Dendritic cell treated with granulocyte-macrophage colony-stimulating factor and Interleukin-4, amounts not matched to agents 40 ng/mL and 50 ng/mL, for 4 days (primary cell): ENCODE results near the gene ABCC2.

Experiments used
- H3K27ac Mint-ChIP-seq: one replicate; pipeline ENCODE4 v1.8.0; 2022; ENCODE audit warnings: mild to moderate bottlenecking, mixed read lengths
- H3K27me3 Mint-ChIP-seq: one replicate; pipeline ENCODE4 v1.8.0; 2022; ENCODE audit warnings: mild to moderate bottlenecking, mixed read lengths
- H3K36me3 Mint-ChIP-seq: one replicate; pipeline ENCODE4 v1.8.0; 2022; ENCODE audit warnings: low read depth, mixed read lengths
- H3K4me1 Mint-ChIP-seq: one replicate; pipeline ENCODE4 v1.8.0; 2022; ENCODE audit warnings: low read depth, mixed read lengths
- H3K4me3 Mint-ChIP-seq: one replicate; pipeline ENCODE4 v1.8.0; 2022; ENCODE audit warnings: mild to moderate bottlenecking, moderate library complexity, mixed read lengths
- H3K9me3 Mint-ChIP-seq: one replicate; pipeline ENCODE4 v1.8.0; 2022; ENCODE audit warnings: mixed read lengths
- intact Hi-C: fragments of 100-400 bp; cut with micrococcal nuclease; formaldehyde crosslinking; loops from one replicate; pipeline ENCODE4 v1.15.0; 2022

Gene ABCC2

GRCh38 chr10:99784727-99785441 lies 2.4 kb downstream of the ABCC2 start:
- intact Hi-C loops = no loop called here
- Mint-ChIP-seq H3K4me3 (no peak overlapping the region), H3K9me3 (no peaks in the 10 kb centered on the region), H3K4me1 (peaks cover 9% of the 10 kb centered on the region), H3K36me3 (no peaks in the 10 kb centered on the region), H3K27me3 (no peaks in the 10 kb centered on the region), H3K27ac (peak overlapping the region; percentile 7)

- Mint-ChIP-seq H3K9me3 (no peaks in the 10 kb centered on the region), H3K27me3 (no peaks in the 10 kb centered on the region), H3K36me3 (no peaks in the 10 kb centered on the region), H3K27ac (no peak overlapping the region), H3K4me3 (no peak overlapping the region), H3K4me1 (peaks cover 9% of the 10 kb centered on the region)
- intact Hi-C loops = no loop called here
Measured at GRCh38 chr10:99785646-99786045, 3.2 kb downstream of the ABCC2 start.

GRCh38 chr10:99787311-99787710 lies 4.9 kb downstream of the ABCC2 start:
- Mint-ChIP-seq H3K9me3 (no peaks in the 10 kb centered on the region), H3K36me3 (no peaks in the 10 kb centered on the region), H3K4me3 (no peak overlapping the region), H3K27me3 (no peaks in the 10 kb centered on the region), H3K4me1 (peaks cover 9% of the 10 kb centered on the region), H3K27ac (no peak overlapping the region)
- intact Hi-C loops = no loop called here

GRCh38 chr10:99787782-99788445 lies 5.5 kb downstream of the ABCC2 start:
- Mint-ChIP-seq H3K36me3 (no peaks in the 10 kb centered on the region), H3K4me1 (peaks cover 5% of the 10 kb centered on the region), H3K27ac (no peak overlapping the region), H3K4me3 (no peak overlapping the region), H3K9me3 (no peaks in the 10 kb centered on the region), H3K27me3 (no peaks in the 10 kb centered on the region)
- intact Hi-C loops = no loop called here

- intact Hi-C loops = no loop called here
- Mint-ChIP-seq H3K27ac (no peak overlapping the region), H3K4me1 (peaks cover 5% of the 10 kb centered on the region), H3K9me3 (no peaks in the 10 kb centered on the region), H3K4me3 (no peak overlapping the region), H3K27me3 (no peaks in the 10 kb centered on the region), H3K36me3 (no peaks in the 10 kb centered on the region)
Measured at GRCh38 chr10:99788598-99789256, 6.3 kb downstream of the ABCC2 start.

- Mint-ChIP-seq H3K4me1 (no peaks in the 10 kb centered on the region), H3K4me3 (no peak overlapping the region), H3K27ac (no peak overlapping the region), H3K27me3 (no peaks in the 10 kb centered on the region), H3K9me3 (no peaks in the 10 kb centered on the region), H3K36me3 (no peaks in the 10 kb centered on the region)
- intact Hi-C loops = no loop called here
Measured at GRCh38 chr10:99791831-99792230, 9.4 kb downstream of the ABCC2 start.

GRCh38 chr10:99793819-99794218 lies 11.4 kb downstream of the ABCC2 start:
- Mint-ChIP-seq H3K27ac (no peak overlapping the region), H3K4me1 (no peaks in the 10 kb centered on the region), H3K27me3 (no peaks in the 10 kb centered on the region), H3K4me3 (no peak overlapping the region), H3K9me3 (no peaks in the 10 kb centered on the region), H3K36me3 (no peaks in the 10 kb centered on the region)
- intact Hi-C loops = no loop called here

- peaks cover 12% of the 10 kb centered on the region for H3K4me1 Mint-ChIP-seq
- intact Hi-C loops = no loop called here
- H3K27me3 Mint-ChIP-seq = no peaks in the 10 kb centered on the region
- no peak overlapping the region for H3K4me3 Mint-ChIP-seq
- no peaks in the 10 kb centered on the region for H3K36me3 Mint-ChIP-seq
- peak overlapping the region; percentile 42 for H3K27ac Mint-ChIP-seq
- no peaks in the 10 kb centered on the region for H3K9me3 Mint-ChIP-seq
Measured at GRCh38 chr10:99796928-99797327, 14.5 kb downstream of the ABCC2 start.

GRCh38 chr10:99798031-99798430 lies 15.6 kb downstream of the ABCC2 start:
- H3K36me3 Mint-ChIP-seq = no peaks in the 10 kb centered on the region
- no peaks in the 10 kb centered on the region for H3K9me3 Mint-ChIP-seq
- H3K27me3 Mint-ChIP-seq = no peaks in the 10 kb centered on the region
- H3K27ac Mint-ChIP-seq = no peak overlapping the region
- intact Hi-C loops = no loop called here
- no peak overlapping the region for H3K4me3 Mint-ChIP-seq
- peaks cover 12% of the 10 kb centered on the region for H3K4me1 Mint-ChIP-seq

- Mint-ChIP-seq H3K4me1 (peaks cover 12% of the 10 kb centered on the region), H3K27me3 (no peaks in the 10 kb centered on the region), H3K36me3 (no peaks in the 10 kb centered on the region), H3K4me3 (no peak overlapping the region), H3K9me3 (no peaks in the 10 kb centered on the region), H3K27ac (no peak overlapping the region)
- intact Hi-C loops = no loop called here
Measured at GRCh38 chr10:99798920-99799319, 16.5 kb downstream of the ABCC2 start.

GRCh38 chr10:99799613-99800012 lies 17.2 kb downstream of the ABCC2 start:
- H3K36me3 Mint-ChIP-seq = no peaks in the 10 kb centered on the region
- H3K4me1 Mint-ChIP-seq = peaks cover 12% of the 10 kb centered on the region
- no peak overlapping the region for H3K27ac Mint-ChIP-seq
- no peaks in the 10 kb centered on the region for H3K27me3 Mint-ChIP-seq
- H3K4me3 Mint-ChIP-seq = no peak overlapping the region
- intact Hi-C loops = no loop called here
- H3K9me3 Mint-ChIP-seq = no peaks in the 10 kb centered on the region

- H3K4me1 Mint-ChIP-seq = peaks cover 12% of the 10 kb centered on the region
- H3K4me3 Mint-ChIP-seq = no peak overlapping the region
- no peaks in the 10 kb centered on the region for H3K9me3 Mint-ChIP-seq
- H3K27me3 Mint-ChIP-seq = no peaks in the 10 kb centered on the region
- H3K27ac Mint-ChIP-seq = no peak overlapping the region
- intact Hi-C loops = no loop called here
- no peaks in the 10 kb centered on the region for H3K36me3 Mint-ChIP-seq
Measured at GRCh38 chr10:99804471-99804870, 22.0 kb downstream of the ABCC2 start.

GRCh38 chr10:99805190-99805589 lies 22.8 kb downstream of the ABCC2 start:
- H3K36me3 Mint-ChIP-seq = no peaks in the 10 kb centered on the region
- no peaks in the 10 kb centered on the region for H3K9me3 Mint-ChIP-seq
- H3K27ac Mint-ChIP-seq = no peak overlapping the region
- intact Hi-C loops = no loop called here
- H3K4me1 Mint-ChIP-seq = peaks cover 12% of the 10 kb centered on the region
- no peak overlapping the region for H3K4me3 Mint-ChIP-seq
- no peaks in the 10 kb centered on the region for H3K27me3 Mint-ChIP-seq

- no peak overlapping the region for H3K27ac Mint-ChIP-seq
- H3K9me3 Mint-ChIP-seq = no peaks in the 10 kb centered on the region
- H3K4me1 Mint-ChIP-seq = peaks cover 8% of the 10 kb centered on the region
- intact Hi-C loops = no loop called here
- H3K36me3 Mint-ChIP-seq = no peaks in the 10 kb centered on the region
- no peak overlapping the region for H3K4me3 Mint-ChIP-seq
- no peaks in the 10 kb centered on the region for H3K27me3 Mint-ChIP-seq
Measured at GRCh38 chr10:99806091-99806490, 23.7 kb downstream of the ABCC2 start.
